WTC11 (cell line): ENCODE data around the gene DCAF6. TPM values are rescaled to one million over a fixed set of nuclear protein-coding genes. Genes with fewer than 3 reads are reported as not detected.

Experiments used
- ATAC-seq: fragments of 200-7000 bp; cut with Tn5 transposase; 2 replicates; pipeline ENCODE4 v1.10.0; 2021; ENCODE audit warnings: mild to moderate bottlenecking, moderate library complexity
- CTCF ChIA-PET: fragments of 300-600 bp; sonication (Branson Sonifier 250); formaldehyde crosslinking; loops from one replicate; lab custom pipeline; 2021; ENCODE audit warnings: antibody characterized with exemption; lab: Charles Lee
- POLR2A ChIA-PET: fragments of 350-600 bp; sonication (Branson Sonifier 250); formaldehyde crosslinking; loops from one replicate; lab custom pipeline; 2021; ENCODE audit warnings: antibody characterized with exemption; lab: Charles Lee
- DNase-seq: peaks from one replicate; pipeline ENCODE4 v3.0.0; 2021; ENCODE audit warnings: low spot score
- H3K27ac Mint-ChIP-seq: 2 replicates; pipeline ENCODE4 v1.8.0; 2021; ENCODE audit warnings: mixed read lengths
- H3K27me3 Mint-ChIP-seq: 2 replicates; pipeline ENCODE4 v1.8.0; 2021; ENCODE audit warnings: low read depth, mild to moderate bottlenecking, moderate library complexity, mixed read lengths
- H3K36me3 Mint-ChIP-seq: 2 replicates; pipeline ENCODE4 v1.8.0; 2021; ENCODE audit warnings: mixed read lengths
- H3K4me1 Mint-ChIP-seq: 2 replicates; pipeline ENCODE4 v1.8.0; 2022; ENCODE audit warnings: mixed read lengths
- H3K4me3 Mint-ChIP-seq: 2 replicates; pipeline ENCODE4 v1.8.0; 2021; ENCODE audit warnings: mild to moderate bottlenecking, moderate library complexity, mixed read lengths
- H3K9me3 Mint-ChIP-seq: 2 replicates; pipeline ENCODE4 v1.8.0; 2021; ENCODE audit warnings: mixed read lengths
- CBFB ChIP-seq: sonication (generic); formaldehyde crosslinking; IDR thresholded peaks from 2 replicates; pipeline ENCODE4 v1.8.1; 2022; ENCODE audit warnings: mild to moderate bottlenecking, low read depth, missing genetic modification reagents
- E2F4 ChIP-seq: sonication (generic); formaldehyde crosslinking; IDR thresholded peaks from 2 replicates; pipeline ENCODE4 v1.8.1; 2022; ENCODE audit warnings: low read depth, mild to moderate bottlenecking, moderate library complexity, missing genetic modification reagents, borderline replicate concordance
- GABPB1 ChIP-seq: sonication (generic); formaldehyde crosslinking; IDR thresholded peaks from 2 replicates; pipeline ENCODE4 v1.8.1; 2023; ENCODE audit warnings: mild to moderate bottlenecking, missing genetic modification reagents
- GTF2I ChIP-seq: fragments of 250-450 bp; sonication (Bioruptor Pico); conservative IDR thresholded peaks from 2 replicates; pipeline ENCODE4 v1.4.0; 2021; ENCODE audit warnings: mild to moderate bottlenecking
- MAX ChIP-seq: sonication (generic); formaldehyde crosslinking; IDR thresholded peaks from 2 replicates; pipeline ENCODE4 v1.8.0; 2022; ENCODE audit warnings: mild to moderate bottlenecking, missing genetic modification reagents
- PRRX2 ChIP-seq: fragments of 250-450 bp; sonication (Bioruptor Pico); IDR thresholded peaks from 2 replicates; pipeline ENCODE4 v1.8.0; 2021; ENCODE audit warnings: mild to moderate bottlenecking
- RORB ChIP-seq: fragments of 250-450 bp; sonication (Bioruptor Pico); IDR thresholded peaks from 2 replicates; pipeline ENCODE4 v1.9.0; 2021; ENCODE audit warnings: mild to moderate bottlenecking
- SMAD4 ChIP-seq: sonication (generic); formaldehyde crosslinking; IDR thresholded peaks from 2 replicates; pipeline ENCODE4 v1.8.0; 2022; ENCODE audit warnings: mild to moderate bottlenecking, missing genetic modification reagents
- TEAD1 ChIP-seq: sonication (generic); formaldehyde crosslinking; IDR thresholded peaks from 2 replicates; pipeline ENCODE4 v1.8.0; 2022; ENCODE audit warnings: mild to moderate bottlenecking, missing genetic modification reagents
- ZNF121 ChIP-seq: sonication (generic); formaldehyde crosslinking; IDR thresholded peaks from 2 replicates; pipeline ENCODE4 v1.8.0; 2023; ENCODE audit warnings: missing genetic modification reagents
- ZNF138 ChIP-seq: sonication (generic); formaldehyde crosslinking; conservative IDR thresholded peaks from 2 replicates; pipeline ENCODE4 v1.8.1; 2022; ENCODE audit warnings: mild to moderate bottlenecking, moderate library complexity, missing genetic modification reagents
- ZNF219 ChIP-seq: sonication (generic); formaldehyde crosslinking; IDR thresholded peaks from 2 replicates; pipeline ENCODE4 v1.8.0; 2023; ENCODE audit warnings: missing genetic modification reagents, mild to moderate bottlenecking, borderline replicate concordance
- ZNF263 ChIP-seq: sonication (generic); formaldehyde crosslinking; IDR thresholded peaks from 2 replicates; pipeline ENCODE4 v1.8.1; 2022; ENCODE audit warnings: low read depth, mild to moderate bottlenecking, moderate library complexity, missing genetic modification reagents
- ZNF396 ChIP-seq: fragments of 250-450 bp; sonication (Bioruptor Pico); IDR thresholded peaks from 2 replicates; pipeline ENCODE4 v1.8.0; 2021; ENCODE audit warnings: mild to moderate bottlenecking, moderate library complexity, borderline replicate concordance
- ZNF416 ChIP-seq: fragments of 250-450 bp; sonication (Bioruptor Pico); IDR thresholded peaks from 2 replicates; pipeline ENCODE4 v1.9.0; 2021; ENCODE audit warnings: mild to moderate bottlenecking, inconsistent platforms
- ZNF671 ChIP-seq: fragments of 250-450 bp; sonication (Bioruptor Pico); IDR thresholded peaks from 2 replicates; pipeline ENCODE4 v1.8.0; 2021; ENCODE audit warnings: mild to moderate bottlenecking
- total RNA-seq: library from RNA; stranded (reverse); gene quantifications from 3 replicates; pipeline ENCODE4 v1.2.3, GENCODE V29; 2021
- TF ChIP-seq, protein P1 (sequence below): fragments of 250-450 bp; sonication (Bioruptor Pico); conservative IDR thresholded peaks from 2 replicates; pipeline ENCODE4 v1.9.0; 2021; ENCODE audit warnings: mild to moderate bottlenecking
- TF ChIP-seq, protein P2 (sequence below): sonication (generic); formaldehyde crosslinking; IDR thresholded peaks from 2 replicates; pipeline ENCODE4 v1.8.0; 2022; ENCODE audit warnings: mild to moderate bottlenecking, missing genetic modification reagents
- TF ChIP-seq, protein P3 (sequence below): fragments of 250-450 bp; sonication (Bioruptor Pico); IDR thresholded peaks from 2 replicates; pipeline ENCODE4 v1.8.0; 2021; ENCODE audit warnings: mild to moderate bottlenecking
- TF ChIP-seq, protein P4 (sequence below): sonication (generic); formaldehyde crosslinking; IDR thresholded peaks from 2 replicates; pipeline ENCODE4 v1.8.1; 2023; ENCODE audit warnings: mild to moderate bottlenecking, missing genetic modification reagents, moderate library complexity
- TF ChIP-seq, protein P5 (sequence below): fragments of 250-450 bp; sonication (Bioruptor Pico); IDR thresholded peaks from 2 replicates; pipeline ENCODE4 v1.9.0; 2021; ENCODE audit warnings: moderate library complexity, mild to moderate bottlenecking, inconsistent platforms, borderline replicate concordance
- TF ChIP-seq, protein P6 (sequence below): sonication (generic); formaldehyde crosslinking; IDR thresholded peaks from 2 replicates; pipeline ENCODE4 v1.8.1; 2022; ENCODE audit warnings: mild to moderate bottlenecking, moderate library complexity, missing genetic modification reagents
- TF ChIP-seq, protein P7 (sequence below): sonication (generic); formaldehyde crosslinking; IDR thresholded peaks from 2 replicates; pipeline ENCODE4 v1.8.0; 2023; ENCODE audit warnings: mild to moderate bottlenecking, missing genetic modification reagents

Gene DCAF6
- total RNA-seq, 1 experiment from 2014 or later: 13.5 TPM

GRCh38 chr1:168112673-168113305 lies 176.3 kb downstream of the DCAF6 start:
- Mint-ChIP-seq H3K4me3 (no peak overlapping the region), H3K27me3 (no peaks in the 10 kb centered on the region), H3K9me3 (peaks cover 4% of the 10 kb centered on the region), H3K27ac (no peak overlapping the region), H3K36me3 (peaks cover 5% of the 10 kb centered on the region), H3K4me1 (peaks cover 17% of the 10 kb centered on the region)
- ChIA-PET POLR2A (no interaction called here), CTCF (interaction anchor here (1.0 to 1.2 kb wide), 3 partner anchors 18 to 123 kb away, joined by 3 to 6 read pairs (median 4); no protein-coding TSS in a partner anchor)
- TF ChIP-seq ZNF138 (CRISPR knock-in tag): no peak
- no peak for TF ChIP-seq ZNF396
- no peak for TF ChIP-seq GABPB1 (CRISPR knock-in tag)
- TF ChIP-seq ZNF416 (CRISPR knock-in tag): no peak
- TF ChIP-seq ZNF263 (CRISPR knock-in tag): no peak
- no peak for TF ChIP-seq GTF2I (CRISPR knock-in tag)
- TF ChIP-seq E2F4 (CRISPR knock-in tag): no peak
- TF ChIP-seq ZNF219 (CRISPR knock-in tag): no peak
- no peak for TF ChIP-seq ZNF671 (CRISPR knock-in tag)
- TF ChIP-seq, protein P1, sequence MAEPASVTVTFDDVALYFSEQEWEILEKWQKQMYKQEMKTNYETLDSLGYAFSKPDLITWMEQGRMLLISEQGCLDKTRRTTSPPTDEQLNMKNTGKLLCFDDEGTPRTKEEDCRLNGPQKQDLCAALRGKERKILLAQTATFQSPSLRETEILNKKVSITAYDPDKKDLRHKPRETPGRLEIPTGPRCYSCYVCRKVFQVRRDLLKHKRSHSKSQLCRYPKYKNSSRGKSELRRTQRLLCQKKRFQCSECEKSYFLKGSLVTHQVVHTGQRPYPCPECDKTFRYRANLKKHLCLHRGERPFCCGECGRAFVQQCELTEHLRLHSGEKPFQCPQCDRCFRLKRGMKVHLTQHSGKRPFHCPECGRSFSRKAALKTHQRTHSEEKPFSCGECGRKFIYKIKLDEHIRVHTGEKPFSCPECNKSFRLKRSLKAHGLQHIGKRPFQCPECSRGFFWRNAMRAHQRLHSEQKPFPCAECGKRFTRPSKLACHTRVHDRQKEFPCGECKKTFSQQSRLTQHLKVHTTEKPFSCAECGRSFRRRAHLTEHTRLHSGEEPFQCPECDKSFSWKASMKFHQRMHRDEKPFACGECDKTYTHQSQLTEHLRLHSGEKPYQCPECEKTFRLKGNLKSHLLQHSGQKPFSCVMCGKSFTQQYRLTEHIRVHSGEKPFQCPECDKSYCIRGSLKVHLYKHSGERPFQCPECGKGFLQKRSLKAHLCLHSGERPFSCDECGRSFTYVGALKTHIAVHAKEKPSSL (CRISPR knock-in tag): no peak
- no peak for TF ChIP-seq CBFB (CRISPR knock-in tag)
- no peak for TF ChIP-seq TEAD1
- TF ChIP-seq, protein P2, sequence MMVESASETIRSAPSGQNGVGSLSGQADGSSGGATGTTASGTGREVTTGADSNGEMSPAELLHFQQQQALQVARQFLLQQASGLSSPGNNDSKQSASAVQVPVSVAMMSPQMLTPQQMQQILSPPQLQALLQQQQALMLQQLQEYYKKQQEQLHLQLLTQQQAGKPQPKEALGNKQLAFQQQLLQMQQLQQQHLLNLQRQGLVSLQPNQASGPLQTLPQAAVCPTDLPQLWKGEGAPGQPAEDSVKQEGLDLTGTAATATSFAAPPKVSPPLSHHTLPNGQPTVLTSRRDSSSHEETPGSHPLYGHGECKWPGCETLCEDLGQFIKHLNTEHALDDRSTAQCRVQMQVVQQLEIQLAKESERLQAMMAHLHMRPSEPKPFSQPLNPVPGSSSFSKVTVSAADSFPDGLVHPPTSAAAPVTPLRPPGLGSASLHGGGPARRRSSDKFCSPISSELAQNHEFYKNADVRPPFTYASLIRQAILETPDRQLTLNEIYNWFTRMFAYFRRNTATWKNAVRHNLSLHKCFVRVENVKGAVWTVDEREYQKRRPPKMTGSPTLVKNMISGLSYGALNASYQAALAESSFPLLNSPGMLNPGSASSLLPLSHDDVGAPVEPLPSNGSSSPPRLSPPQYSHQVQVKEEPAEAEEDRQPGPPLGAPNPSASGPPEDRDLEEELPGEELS: no peak
- TF ChIP-seq, protein P3, sequence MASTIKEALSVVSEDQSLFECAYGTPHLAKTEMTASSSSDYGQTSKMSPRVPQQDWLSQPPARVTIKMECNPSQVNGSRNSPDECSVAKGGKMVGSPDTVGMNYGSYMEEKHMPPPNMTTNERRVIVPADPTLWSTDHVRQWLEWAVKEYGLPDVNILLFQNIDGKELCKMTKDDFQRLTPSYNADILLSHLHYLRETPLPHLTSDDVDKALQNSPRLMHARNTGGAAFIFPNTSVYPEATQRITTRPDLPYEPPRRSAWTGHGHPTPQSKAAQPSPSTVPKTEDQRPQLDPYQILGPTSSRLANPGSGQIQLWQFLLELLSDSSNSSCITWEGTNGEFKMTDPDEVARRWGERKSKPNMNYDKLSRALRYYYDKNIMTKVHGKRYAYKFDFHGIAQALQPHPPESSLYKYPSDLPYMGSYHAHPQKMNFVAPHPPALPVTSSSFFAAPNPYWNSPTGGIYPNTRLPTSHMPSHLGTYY (CRISPR knock-in tag): no peak
- TF ChIP-seq, protein P4, sequence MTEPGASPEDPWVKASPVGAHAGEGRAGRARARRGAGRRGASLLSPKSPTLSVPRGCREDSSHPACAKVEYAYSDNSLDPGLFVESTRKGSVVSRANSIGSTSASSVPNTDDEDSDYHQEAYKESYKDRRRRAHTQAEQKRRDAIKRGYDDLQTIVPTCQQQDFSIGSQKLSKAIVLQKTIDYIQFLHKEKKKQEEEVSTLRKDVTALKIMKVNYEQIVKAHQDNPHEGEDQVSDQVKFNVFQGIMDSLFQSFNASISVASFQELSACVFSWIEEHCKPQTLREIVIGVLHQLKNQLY: no peak
- TF ChIP-seq, protein P5, sequence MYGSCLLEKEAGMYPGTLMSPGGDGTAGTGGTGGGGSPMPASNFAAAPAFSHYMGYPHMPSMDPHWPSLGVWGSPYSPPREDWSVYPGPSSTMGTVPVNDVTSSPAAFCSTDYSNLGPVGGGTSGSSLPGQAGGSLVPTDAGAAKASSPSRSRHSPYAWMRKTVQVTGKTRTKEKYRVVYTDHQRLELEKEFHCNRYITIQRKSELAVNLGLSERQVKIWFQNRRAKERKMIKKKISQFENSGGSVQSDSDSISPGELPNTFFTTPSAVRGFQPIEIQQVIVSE (CRISPR knock-in tag): no peak
- DNase-seq (no peak), ATAC-seq (peak; percentile 28; the same call in 1 of the 2 replicates)

- Mint-ChIP-seq H3K27ac (no peak overlapping the region; the same call in 1 of the 2 replicates), H3K36me3 (peaks cover 12% of the 10 kb centered on the region), H3K27me3 (no peaks in the 10 kb centered on the region; the same call in 1 of the 2 replicates), H3K9me3 (peaks cover 12% of the 10 kb centered on the region), H3K4me3 (no peak overlapping the region), H3K4me1 (peaks cover 12% of the 10 kb centered on the region)
- DNase-seq (no peak), ATAC-seq (no peak)
- CTCF ChIA-PET: interaction anchor here (1.8 kb wide), 1 partner anchor 31 kb away, joined by 4 read pairs; no protein-coding TSS in a partner anchor
- POLR2A ChIA-PET: no interaction called here
- TF ChIP-seq, protein P6, sequence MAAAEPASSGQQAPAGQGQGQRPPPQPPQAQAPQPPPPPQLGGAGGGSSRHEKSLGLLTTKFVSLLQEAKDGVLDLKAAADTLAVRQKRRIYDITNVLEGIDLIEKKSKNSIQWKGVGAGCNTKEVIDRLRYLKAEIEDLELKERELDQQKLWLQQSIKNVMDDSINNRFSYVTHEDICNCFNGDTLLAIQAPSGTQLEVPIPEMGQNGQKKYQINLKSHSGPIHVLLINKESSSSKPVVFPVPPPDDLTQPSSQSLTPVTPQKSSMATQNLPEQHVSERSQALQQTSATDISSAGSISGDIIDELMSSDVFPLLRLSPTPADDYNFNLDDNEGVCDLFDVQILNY (CRISPR knock-in tag): no peak
- TF ChIP-seq PRRX2 (CRISPR knock-in tag) (no peak), MAX (no peak), ZNF121 (no peak), RORB (CRISPR knock-in tag) (no peak), SMAD4 (no peak)
- TF ChIP-seq, protein P7, sequence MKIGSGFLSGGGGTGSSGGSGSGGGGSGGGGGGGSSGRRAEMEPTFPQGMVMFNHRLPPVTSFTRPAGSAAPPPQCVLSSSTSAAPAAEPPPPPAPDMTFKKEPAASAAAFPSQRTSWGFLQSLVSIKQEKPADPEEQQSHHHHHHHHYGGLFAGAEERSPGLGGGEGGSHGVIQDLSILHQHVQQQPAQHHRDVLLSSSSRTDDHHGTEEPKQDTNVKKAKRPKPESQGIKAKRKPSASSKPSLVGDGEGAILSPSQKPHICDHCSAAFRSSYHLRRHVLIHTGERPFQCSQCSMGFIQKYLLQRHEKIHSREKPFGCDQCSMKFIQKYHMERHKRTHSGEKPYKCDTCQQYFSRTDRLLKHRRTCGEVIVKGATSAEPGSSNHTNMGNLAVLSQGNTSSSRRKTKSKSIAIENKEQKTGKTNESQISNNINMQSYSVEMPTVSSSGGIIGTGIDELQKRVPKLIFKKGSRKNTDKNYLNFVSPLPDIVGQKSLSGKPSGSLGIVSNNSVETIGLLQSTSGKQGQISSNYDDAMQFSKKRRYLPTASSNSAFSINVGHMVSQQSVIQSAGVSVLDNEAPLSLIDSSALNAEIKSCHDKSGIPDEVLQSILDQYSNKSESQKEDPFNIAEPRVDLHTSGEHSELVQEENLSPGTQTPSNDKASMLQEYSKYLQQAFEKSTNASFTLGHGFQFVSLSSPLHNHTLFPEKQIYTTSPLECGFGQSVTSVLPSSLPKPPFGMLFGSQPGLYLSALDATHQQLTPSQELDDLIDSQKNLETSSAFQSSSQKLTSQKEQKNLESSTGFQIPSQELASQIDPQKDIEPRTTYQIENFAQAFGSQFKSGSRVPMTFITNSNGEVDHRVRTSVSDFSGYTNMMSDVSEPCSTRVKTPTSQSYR (CRISPR knock-in tag): no peak
Measured at GRCh38 chr1:168114845-168115244, 178.4 kb downstream of the DCAF6 start.
